Karpas-422 (cell line): ENCODE measurements around the gene LDLRAP1. TPM values are rescaled to one million over a fixed set of nuclear protein-coding genes. Genes with fewer than 3 reads are reported as not detected.
A peak's percentile ranks its signal among the peaks of the same experiment; 100 is the strongest.
"Not testable (repeated sequence)": the region's sequence is repeated elsewhere in the genome, so short reads cannot be mapped to it uniquely, and the experiment has no call there.

Experiments
- DNase-seq: peaks from one replicate; pipeline ENCODE4 v3.0.0-alpha.2; 2015
- H2AFZ ChIP-seq: fragments of 200-600 bp; sonication (generic); 2 replicates; pipeline ENCODE4 v1.6.1; 2014; ENCODE audit warnings: antibody characterized with exemption, low read length, mixed read lengths
- H3K27ac ChIP-seq: fragments of 200-600 bp; sonication (generic); 2 replicates; pipeline ENCODE4 v1.5.1; 2014; ENCODE audit warnings: mild to moderate bottlenecking, low read length, moderate library complexity
- H3K27me3 ChIP-seq: fragments of 200-600 bp; sonication (generic); 2 replicates; pipeline ENCODE4 v1.6.1; 2014; ENCODE audit warnings: low read length, mixed read lengths
- H3K36me3 ChIP-seq: fragments of 200-600 bp; sonication (generic); 2 replicates; pipeline ENCODE4 v1.6.1; 2014; ENCODE audit warnings: low read length, mixed read lengths; ENCODE audit not compliant: insufficient read depth
- H3K4me1 ChIP-seq: fragments of 200-600 bp; sonication (generic); 2 replicates; pipeline ENCODE4 v1.6.1; 2014; ENCODE audit warnings: mild to moderate bottlenecking, low read length, mixed read lengths
- H3K4me2 ChIP-seq: fragments of 200-600 bp; sonication (generic); 2 replicates; pipeline ENCODE4 v1.6.1; 2014; ENCODE audit warnings: low read length, low read depth, mild to moderate bottlenecking; ENCODE audit not compliant: poor library complexity, severe bottlenecking
- H3K4me3 ChIP-seq: fragments of 200-600 bp; sonication (generic); 2 replicates; pipeline ENCODE4 v1.5.1; 2014; ENCODE audit warnings: mild to moderate bottlenecking, antibody characterized with exemption, low read length, mixed read lengths
- H3K79me2 ChIP-seq: fragments of 200-600 bp; sonication (generic); 2 replicates; pipeline ENCODE4 v1.6.1; 2014; ENCODE audit warnings: mild to moderate bottlenecking, low read length, mixed read lengths
- H3K9ac ChIP-seq: fragments of 200-600 bp; sonication (generic); 2 replicates; pipeline ENCODE4 v1.6.0; 2014; ENCODE audit warnings: low read length
- H3K9me2 ChIP-seq: fragments of 200-600 bp; sonication (generic), shearing (Covaris generic); replicated peaks from 2 replicates; pipeline ENCODE4 v1.6.0; 2014; ENCODE audit warnings: mild to moderate bottlenecking, low read length, moderate library complexity; ENCODE audit not compliant: insufficient read depth
- H3K9me3 ChIP-seq: fragments of 300-700, 200-600 bp; sonication (generic); 2 replicates; pipeline ENCODE4 v1.6.1; 2014; ENCODE audit warnings: low read length, mixed read lengths
- H4K20me1 ChIP-seq: fragments of 200-600 bp; sonication (generic); 2 replicates; pipeline ENCODE4 v1.6.1; 2014; ENCODE audit warnings: mild to moderate bottlenecking, antibody characterized with exemption, low read length, low read depth; ENCODE audit not compliant: insufficient read depth
- total RNA-seq: library from RNA; depleted of rRNA; stranded (reverse); fragments of >200 nt; shearing (Covaris generic); gene quantifications from 2 replicates; pipeline ENCODE4 v1.2.3, GENCODE V29; 2014; ENCODE audit warnings: low replicate concordance

LDLRAP1 gene
- total RNA-seq, 1 experiment from 2014 or later: not detected

DNA sequence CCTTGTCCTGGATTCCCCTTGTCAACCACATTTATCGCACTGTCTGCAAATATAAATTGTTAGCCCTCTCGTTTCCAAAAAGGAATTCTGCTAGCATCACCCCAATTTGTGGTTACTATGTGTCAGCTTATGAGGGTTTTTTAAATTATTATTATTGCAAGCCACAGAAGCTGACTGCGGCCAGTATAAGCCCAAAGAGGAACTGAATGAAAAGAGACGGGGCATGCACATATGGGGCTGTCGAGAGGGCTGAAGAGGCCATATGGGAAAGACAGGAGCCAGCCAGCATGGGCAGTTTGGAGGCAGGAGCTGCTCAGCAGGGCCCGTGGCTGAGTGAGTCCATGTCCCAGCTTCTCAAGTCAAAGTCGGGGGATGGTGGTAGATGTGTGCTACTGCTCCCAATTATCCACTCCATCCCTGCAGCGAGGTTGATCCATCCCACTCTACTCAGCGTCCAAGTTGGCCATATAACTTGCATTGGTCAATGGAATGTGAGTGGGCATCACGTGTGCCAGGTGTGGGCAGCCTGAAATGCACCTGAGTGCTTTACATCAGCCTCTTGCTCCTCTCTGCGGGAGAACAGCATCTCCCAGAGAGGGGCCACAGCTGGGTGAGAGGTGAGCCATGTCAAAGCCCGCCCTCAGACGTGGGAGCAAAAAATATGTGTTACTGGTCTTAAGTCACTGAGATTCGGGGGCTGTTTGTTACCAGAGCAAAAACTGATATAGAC lies 37.6 kb upstream of the LDLRAP1 start:
- peaks cover 9% of the 10 kb centered on the region for H3K36me3 ChIP-seq
- H4K20me1 ChIP-seq: no peaks in the 10 kb centered on the region
- H3K27ac ChIP-seq: peak overlapping the region; percentile 70
- peak overlapping the region; percentile 10 for H3K9ac ChIP-seq
- H3K4me3 ChIP-seq: peak overlapping the region; percentile 10; the same call in 1 of the 2 replicates
- no peak overlapping the region for H2AFZ ChIP-seq
- DNase-seq: no peak
- no peaks in the 10 kb centered on the region for H3K79me2 ChIP-seq
- H3K4me1 ChIP-seq: peaks cover 36% of the 10 kb centered on the region
- H3K27me3 ChIP-seq: no peaks in the 10 kb centered on the region
- H3K9me2 ChIP-seq: no peaks in the 10 kb centered on the region
- no peaks in the 10 kb centered on the region for H3K9me3 ChIP-seq
- peak overlapping the region; percentile 43 for H3K4me2 ChIP-seq

DNA sequence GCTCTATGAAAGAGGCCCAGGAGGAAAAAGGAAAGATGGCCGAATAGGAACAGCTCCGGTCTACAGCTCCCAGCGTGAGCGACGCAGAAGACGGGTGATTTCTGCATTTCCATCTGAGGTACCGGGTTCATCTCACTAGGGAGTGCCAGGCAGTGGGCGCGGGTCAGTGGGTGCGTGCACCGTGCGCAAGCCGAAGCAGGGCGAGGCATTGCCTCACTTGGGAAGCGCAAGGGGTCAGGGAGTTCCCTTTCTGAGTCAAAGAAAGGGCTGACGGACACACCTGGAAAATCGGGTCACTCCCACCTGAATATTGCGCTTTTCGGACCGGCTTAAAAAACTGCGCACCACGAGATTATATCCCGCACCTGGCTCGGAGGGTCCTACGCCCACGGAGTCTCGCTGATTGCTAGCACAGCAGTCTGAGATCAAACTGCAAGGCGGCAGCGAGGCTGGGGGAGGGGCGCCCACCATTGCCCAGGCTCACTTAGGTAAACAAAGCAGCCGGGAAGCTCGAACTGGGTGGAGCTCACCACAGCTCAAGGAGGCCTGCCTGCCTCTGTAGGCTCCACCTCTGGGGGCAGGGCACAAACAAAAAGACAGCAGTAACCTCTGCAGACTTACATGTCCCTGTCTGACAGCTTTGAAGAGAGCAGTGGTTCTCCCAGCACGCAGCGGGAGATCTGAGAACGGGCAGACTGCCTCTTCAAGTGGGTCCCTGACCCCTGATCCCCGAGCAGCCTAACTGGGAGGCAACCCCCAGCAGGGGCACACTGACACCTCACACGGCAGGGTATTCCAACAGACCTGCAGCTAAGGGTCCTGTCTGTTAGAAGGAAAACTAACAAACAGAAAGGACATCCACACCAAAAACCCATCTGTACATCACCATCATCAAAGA lies 36.6 kb upstream of the LDLRAP1 start:
- DNase-seq, H3K36me3 ChIP-seq, H3K9ac ChIP-seq, H3K4me2 ChIP-seq, H2AFZ ChIP-seq, H3K27ac ChIP-seq, H3K79me2 ChIP-seq, H3K4me3 ChIP-seq, H3K27me3 ChIP-seq, H3K9me3 ChIP-seq, H3K9me2 ChIP-seq, H4K20me1 ChIP-seq: not testable (repeated sequence)
- peaks cover 36% of the 10 kb centered on the region for H3K4me1 ChIP-seq

DNA sequence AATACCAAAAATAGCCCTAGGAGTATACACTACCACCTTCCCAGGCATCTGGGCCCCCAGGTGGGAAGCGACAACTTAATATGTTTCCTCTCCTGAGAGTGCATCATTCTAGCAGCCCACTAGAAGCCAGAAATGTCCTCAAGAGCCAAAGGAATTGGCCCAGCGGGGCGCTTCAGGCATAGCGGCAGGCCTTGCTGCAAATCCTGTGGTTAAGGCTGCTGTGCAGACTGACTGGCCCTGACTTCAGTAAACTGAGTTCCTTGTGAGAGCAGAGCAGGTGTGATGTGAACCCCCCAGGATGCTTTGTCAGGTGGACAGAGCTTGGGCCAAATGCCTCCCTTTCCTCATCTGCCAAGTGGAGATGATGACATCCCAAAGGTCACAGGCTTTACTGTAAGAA lies 29.7 kb upstream of the LDLRAP1 start:
- no peak for DNase-seq
- Histone ChIP-seq H3K4me2 (no peak overlapping the region), H3K27ac (no peak overlapping the region), H3K9me3 (no peaks in the 10 kb centered on the region), H3K4me1 (peaks cover 7% of the 10 kb centered on the region), H3K36me3 (no peaks in the 10 kb centered on the region), H3K9me2 (no peaks in the 10 kb centered on the region), H2AFZ (no peak overlapping the region), H3K79me2 (no peaks in the 10 kb centered on the region), H3K27me3 (no peaks in the 10 kb centered on the region), H4K20me1 (no peaks in the 10 kb centered on the region), H3K4me3 (no peak overlapping the region), H3K9ac (no peak overlapping the region)

DNA sequence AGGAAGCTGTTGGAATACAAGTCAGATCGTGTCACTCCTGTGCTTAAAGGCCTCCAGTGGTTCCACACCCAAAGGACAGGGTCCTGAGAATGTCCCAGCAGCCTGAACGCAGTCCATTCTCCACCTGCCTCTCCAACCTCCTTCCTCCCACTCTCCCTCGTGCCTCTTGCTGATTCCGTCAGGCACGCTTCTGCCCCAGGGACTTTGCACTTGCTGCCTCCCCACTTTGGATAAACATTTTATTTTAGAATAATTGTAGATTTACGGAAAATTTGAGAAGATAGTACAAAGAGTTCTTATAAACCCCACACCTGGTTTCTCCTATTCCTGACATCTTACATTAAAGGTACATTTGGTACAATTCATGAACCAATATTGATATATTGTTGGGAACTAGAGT lies 28.4 kb upstream of the LDLRAP1 start:
- H3K9me2 ChIP-seq: no peaks in the 10 kb centered on the region
- H4K20me1 ChIP-seq: no peaks in the 10 kb centered on the region

DNA sequence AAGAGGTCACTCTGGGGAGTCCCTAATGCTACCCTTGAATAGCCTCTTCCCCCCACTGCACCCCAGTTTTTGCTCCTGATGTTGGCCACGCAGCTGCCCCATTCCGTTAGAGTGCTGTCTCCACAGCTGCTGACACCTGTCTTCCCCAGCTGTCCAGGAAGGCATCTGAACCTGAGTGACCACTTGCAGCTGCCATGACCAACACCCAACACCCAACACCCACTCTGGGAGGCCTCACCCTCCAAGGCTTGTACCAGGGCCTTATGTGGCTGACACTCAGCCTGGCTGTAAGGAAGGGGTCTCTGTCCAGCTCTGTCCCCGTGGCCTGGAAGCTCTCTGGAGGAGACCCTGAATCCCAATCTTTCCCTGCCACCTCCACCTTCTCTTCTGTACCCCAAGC lies 26.7 kb upstream of the LDLRAP1 start:
- no peak for DNase-seq
- no peaks in the 10 kb centered on the region for H3K79me2 ChIP-seq
- H3K9me2 ChIP-seq: no peaks in the 10 kb centered on the region
- H3K9me3 ChIP-seq: no peaks in the 10 kb centered on the region
- no peak overlapping the region for H3K9ac ChIP-seq
- H4K20me1 ChIP-seq: no peaks in the 10 kb centered on the region
- H3K27me3 ChIP-seq: no peaks in the 10 kb centered on the region
- H3K4me2 ChIP-seq: no peak overlapping the region
- no peak overlapping the region for H3K27ac ChIP-seq
- no peaks in the 10 kb centered on the region for H3K36me3 ChIP-seq
- no peak overlapping the region for H3K4me3 ChIP-seq
- peaks cover 24% of the 10 kb centered on the region for H3K4me1 ChIP-seq
- H2AFZ ChIP-seq: no peak overlapping the region

More for the DNA sequence above, 28.4 kb upstream of the LDLRAP1 start:
- peaks cover 8% of the 10 kb centered on the region for H3K4me1 ChIP-seq
- H3K9ac ChIP-seq: no peak overlapping the region
- no peak overlapping the region for H3K4me3 ChIP-seq
- no peaks in the 10 kb centered on the region for H3K79me2 ChIP-seq
- no peak for DNase-seq
- H3K27ac ChIP-seq: no peak overlapping the region
- no peak overlapping the region for H3K4me2 ChIP-seq
- H3K36me3 ChIP-seq: no peaks in the 10 kb centered on the region
- H2AFZ ChIP-seq: no peak overlapping the region
- H3K27me3 ChIP-seq: no peaks in the 10 kb centered on the region
- H3K9me3 ChIP-seq: no peaks in the 10 kb centered on the region

DNA sequence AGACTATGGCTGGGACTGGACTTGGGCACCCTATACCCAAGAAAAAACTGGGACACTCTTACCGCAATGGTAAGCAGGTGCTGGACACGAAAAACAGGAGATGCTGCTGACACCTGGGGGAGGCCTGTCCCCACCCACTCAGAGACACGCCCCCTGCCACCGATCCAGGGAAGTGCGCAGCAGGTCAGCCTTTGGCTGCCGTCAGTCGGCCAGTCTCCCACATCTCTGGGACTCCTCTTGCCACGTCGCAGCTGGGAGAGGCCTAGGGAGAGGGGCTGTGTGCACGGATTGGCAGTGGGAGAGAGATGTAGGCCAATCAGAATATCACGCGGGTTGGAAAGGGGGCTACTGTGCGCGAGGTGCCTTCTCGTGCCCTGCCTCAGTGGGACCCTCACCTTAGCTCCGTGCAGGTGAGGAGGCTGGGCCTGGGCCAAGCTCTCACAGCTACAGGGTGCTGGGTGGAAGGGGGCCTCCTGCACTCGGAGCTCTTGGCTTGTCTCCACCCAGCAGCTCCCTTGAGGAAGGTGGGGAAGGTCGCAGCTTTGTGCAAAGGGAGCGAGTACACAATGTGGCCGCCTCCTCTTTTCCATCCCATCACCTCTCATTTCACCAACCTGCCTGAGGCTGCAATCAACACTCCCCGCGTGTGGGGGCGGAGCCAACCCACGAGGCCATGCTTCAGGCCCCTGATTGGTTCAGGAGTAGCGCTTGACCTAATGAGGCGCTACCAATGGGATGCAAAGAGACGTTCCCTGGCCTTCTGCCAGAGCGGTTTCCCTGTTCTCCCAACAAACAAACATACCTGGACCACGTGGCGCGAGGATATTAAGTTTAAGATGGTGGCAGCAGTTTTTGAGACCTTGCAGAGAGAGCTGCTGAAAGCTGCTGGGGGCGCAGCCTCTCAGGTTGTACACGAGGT lies 25.7 kb upstream of the LDLRAP1 start:
- Histone ChIP-seq H3K36me3 (no peaks in the 10 kb centered on the region), H3K4me2 (no peak overlapping the region), H3K4me3 (no peak overlapping the region), H3K79me2 (no peaks in the 10 kb centered on the region), H3K4me1 (peaks cover 35% of the 10 kb centered on the region), H3K9ac (no peak overlapping the region), H3K27me3 (no peaks in the 10 kb centered on the region), H3K27ac (no peak overlapping the region), H3K9me3 (no peaks in the 10 kb centered on the region), H2AFZ (no peak overlapping the region), H3K9me2 (no peaks in the 10 kb centered on the region), H4K20me1 (no peaks in the 10 kb centered on the region)
- no peak for DNase-seq

DNA sequence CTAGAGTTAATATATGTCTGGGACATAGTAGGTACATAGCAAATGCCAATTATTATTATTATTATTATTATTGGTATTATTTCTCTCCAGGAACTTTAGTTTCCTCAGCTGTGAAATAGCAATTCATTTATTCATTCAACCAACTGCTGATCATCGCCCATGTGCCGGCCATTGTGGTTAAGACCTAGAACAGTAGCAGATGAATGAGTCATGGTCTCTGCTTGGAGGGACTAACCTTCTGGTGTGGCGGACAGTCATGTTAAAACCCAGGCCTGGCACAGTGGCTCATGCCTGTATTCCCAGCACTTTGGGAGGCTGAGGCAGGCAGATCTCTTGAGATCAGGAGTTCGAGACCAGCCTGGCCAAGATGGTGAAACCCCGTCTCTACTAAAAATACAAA lies 23.8 kb upstream of the LDLRAP1 start:
- H3K27ac ChIP-seq: no peak overlapping the region
- H4K20me1 ChIP-seq: no peaks in the 10 kb centered on the region
- DNase-seq: no peak
- H3K36me3 ChIP-seq: no peaks in the 10 kb centered on the region
- no peaks in the 10 kb centered on the region for H3K9me3 ChIP-seq
- peaks cover 40% of the 10 kb centered on the region for H3K4me1 ChIP-seq
- no peaks in the 10 kb centered on the region for H3K27me3 ChIP-seq
- H2AFZ ChIP-seq: no peak overlapping the region
- H3K79me2 ChIP-seq: no peaks in the 10 kb centered on the region
- no peak overlapping the region for H3K4me3 ChIP-seq
- H3K9me2 ChIP-seq: no peaks in the 10 kb centered on the region
- H3K9ac ChIP-seq: no peak overlapping the region
- no peak overlapping the region for H3K4me2 ChIP-seq
